Activated CD4-positive, alpha-beta T cell treated with anti-CD3 and anti-CD28 coated beads, Interleukin-2, amount 50 U/mL, for 16 hours (primary cell): Measurements from ENCODE around the gene PLEKHA3.
"Not testable (repeated sequence)": the region's sequence is repeated elsewhere in the genome, so short reads cannot be mapped to it uniquely, and the experiment has no call there.

ENCODE experiments used
- DNase-seq: peaks from one replicate; pipeline ENCODE4 v3.0.0-alpha.2; 2020

PLEKHA3 gene

GRCh38 chr2:178480227-178481181 is at the start of gene PLEKHA3:
PLEKHA3 (plus strand) TSS chr2:178480457; CDS start chr2:178480870, 413 bp downstream.
- peak; percentile 87 for DNase-seq

- no peak for DNase-seq
Observed at GRCh38 chr2:178436662-178437061, 43.6 kb upstream of the PLEKHA3 start.

- DNase-seq = no peak
Observed at GRCh38 chr2:178441426-178441825, 38.8 kb upstream of the PLEKHA3 start.

- DNase-seq = no peak
Observed at GRCh38 chr2:178448968-178449661, 31.1 kb upstream of the PLEKHA3 start.

GRCh38 chr2:178449700-178450523 is 30.3 kb upstream of the PLEKHA3 start:
- DNase-seq = no peak

GRCh38 chr2:178450524-178450773 is 29.8 kb upstream of the PLEKHA3 start:
- no peak for DNase-seq

GRCh38 chr2:178450774-178451525 is 29.3 kb upstream of the PLEKHA3 start, which contains the start of the genes PJVK and PRKRA:
PJVK (plus strand) TSS chr2:178451378; CDS start chr2:178453410, 2,032 bp downstream.
PRKRA (minus strand) TSS chr2:178451175; CDS start chr2:178451030, 145 bp downstream.
- DNase-seq = peak; percentile 97

GRCh38 chr2:178452334-178452733 is 27.9 kb upstream of the PLEKHA3 start:
- DNase-seq = no peak

GRCh38 chr2:178452870-178453269 is 27.4 kb upstream of the PLEKHA3 start:
- no peak for DNase-seq

- DNase-seq = no peak
Observed at GRCh38 chr2:178455947-178456346, 24.3 kb upstream of the PLEKHA3 start.

- no peak for DNase-seq
Observed at GRCh38 chr2:178457390-178457886, 22.8 kb upstream of the PLEKHA3 start.

GRCh38 chr2:178469219-178469849 is 10.9 kb upstream of the PLEKHA3 start:
- DNase-seq = no peak

GRCh38 chr2:178471313-178471712 is 8.9 kb upstream of the PLEKHA3 start:
- not testable (repeated sequence) for DNase-seq

GRCh38 chr2:178473373-178473772 is 6.9 kb upstream of the PLEKHA3 start:
- DNase-seq = no peak

GRCh38 chr2:178473931-178474330 is 6.3 kb upstream of the PLEKHA3 start:
- DNase-seq = no peak

- no peak for DNase-seq
Observed at GRCh38 chr2:178474560-178474959, 5.7 kb upstream of the PLEKHA3 start.

GRCh38 chr2:178476477-178476876 is 3.8 kb upstream of the PLEKHA3 start:
- no peak for DNase-seq

GRCh38 chr2:178477443-178478129 is 2.7 kb upstream of the PLEKHA3 start:
- DNase-seq = no peak

GRCh38 chr2:178478130-178478438 is 2.2 kb upstream of the PLEKHA3 start:
- DNase-seq = no peak

GRCh38 chr2:178478439-178479274 is 1.6 kb upstream of the PLEKHA3 start, which contains the start of gene FKBP7:
FKBP7 (minus strand) TSS chr2:178478600; CDS start chr2:178478499, 101 bp downstream.
- DNase-seq = peak; percentile 87
